ENCODE results near the gene SSR4.

Gene SSR4

DNA sequence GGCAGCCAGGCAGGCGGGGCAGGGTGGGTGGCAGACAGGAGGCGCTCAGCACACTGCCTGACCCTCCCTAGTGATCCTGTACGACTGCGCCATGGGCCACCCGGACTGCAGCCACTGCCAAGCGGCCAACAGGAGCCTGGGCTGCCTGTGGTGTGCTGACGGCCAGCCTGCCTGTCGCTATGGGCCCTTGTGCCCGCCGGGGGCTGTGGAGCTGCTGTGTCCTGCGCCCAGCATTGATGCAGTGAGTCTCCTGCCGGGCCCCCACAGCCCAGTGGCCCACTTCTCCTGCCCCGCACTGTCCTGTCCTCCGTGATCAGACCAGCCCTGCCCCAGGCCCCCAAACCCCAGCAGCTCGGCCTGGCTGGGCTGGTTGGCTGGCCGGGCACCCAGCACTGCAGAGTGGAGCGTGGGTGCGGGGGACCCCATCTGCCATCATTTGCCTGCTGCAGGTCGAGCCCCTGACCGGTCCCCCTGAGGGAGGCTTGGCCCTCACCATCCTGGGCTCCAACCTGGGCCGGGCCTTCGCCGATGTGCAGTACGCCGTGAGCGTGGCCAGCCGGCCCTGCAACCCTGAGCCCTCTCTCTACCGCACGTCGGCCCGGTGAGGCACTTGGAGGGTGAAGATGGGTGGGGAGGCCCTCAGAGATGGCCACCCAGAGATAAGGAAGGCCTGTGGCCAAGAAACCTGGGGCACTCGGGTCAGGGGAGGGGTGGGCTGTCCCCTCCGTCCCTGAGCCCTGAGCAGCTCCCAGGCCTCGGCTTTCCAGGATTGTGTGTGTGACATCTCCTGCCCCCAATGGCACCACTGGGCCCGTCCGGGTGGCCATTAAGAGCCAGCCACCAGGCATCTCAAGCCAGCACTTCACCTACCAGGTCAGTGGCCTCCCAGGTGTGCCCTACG, 22.8 kb upstream of the SSR4 start:
- no peak overlapping the region for H3K4me3 ChIP-seq (ENCODE audit: low read depth, low read length)
- in situ Hi-C loops (cut with HindIII; ENCODE audit: low pct_ligation_motif_present, low sequenced_read_pairs), result no loop called here
- no peak for DNase-seq
- H3K27me3 ChIP-seq (replicated peaks), result no peaks in the 10 kb centered on the region
- H3K36me3 ChIP-seq (replicated peaks), result no peaks in the 10 kb centered on the region
- H3K27ac ChIP-seq, result no peak overlapping the region
- TF ChIP-seq, protein P1, sequence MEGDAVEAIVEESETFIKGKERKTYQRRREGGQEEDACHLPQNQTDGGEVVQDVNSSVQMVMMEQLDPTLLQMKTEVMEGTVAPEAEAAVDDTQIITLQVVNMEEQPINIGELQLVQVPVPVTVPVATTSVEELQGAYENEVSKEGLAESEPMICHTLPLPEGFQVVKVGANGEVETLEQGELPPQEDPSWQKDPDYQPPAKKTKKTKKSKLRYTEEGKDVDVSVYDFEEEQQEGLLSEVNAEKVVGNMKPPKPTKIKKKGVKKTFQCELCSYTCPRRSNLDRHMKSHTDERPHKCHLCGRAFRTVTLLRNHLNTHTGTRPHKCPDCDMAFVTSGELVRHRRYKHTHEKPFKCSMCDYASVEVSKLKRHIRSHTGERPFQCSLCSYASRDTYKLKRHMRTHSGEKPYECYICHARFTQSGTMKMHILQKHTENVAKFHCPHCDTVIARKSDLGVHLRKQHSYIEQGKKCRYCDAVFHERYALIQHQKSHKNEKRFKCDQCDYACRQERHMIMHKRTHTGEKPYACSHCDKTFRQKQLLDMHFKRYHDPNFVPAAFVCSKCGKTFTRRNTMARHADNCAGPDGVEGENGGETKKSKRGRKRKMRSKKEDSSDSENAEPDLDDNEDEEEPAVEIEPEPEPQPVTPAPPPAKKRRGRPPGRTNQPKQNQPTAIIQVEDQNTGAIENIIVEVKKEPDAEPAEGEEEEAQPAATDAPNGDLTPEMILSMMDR (IDR thresholded peaks at IDR 0.05; ENCODE audit: low read depth, low read length, missing control alignments), result no peak

DNA sequence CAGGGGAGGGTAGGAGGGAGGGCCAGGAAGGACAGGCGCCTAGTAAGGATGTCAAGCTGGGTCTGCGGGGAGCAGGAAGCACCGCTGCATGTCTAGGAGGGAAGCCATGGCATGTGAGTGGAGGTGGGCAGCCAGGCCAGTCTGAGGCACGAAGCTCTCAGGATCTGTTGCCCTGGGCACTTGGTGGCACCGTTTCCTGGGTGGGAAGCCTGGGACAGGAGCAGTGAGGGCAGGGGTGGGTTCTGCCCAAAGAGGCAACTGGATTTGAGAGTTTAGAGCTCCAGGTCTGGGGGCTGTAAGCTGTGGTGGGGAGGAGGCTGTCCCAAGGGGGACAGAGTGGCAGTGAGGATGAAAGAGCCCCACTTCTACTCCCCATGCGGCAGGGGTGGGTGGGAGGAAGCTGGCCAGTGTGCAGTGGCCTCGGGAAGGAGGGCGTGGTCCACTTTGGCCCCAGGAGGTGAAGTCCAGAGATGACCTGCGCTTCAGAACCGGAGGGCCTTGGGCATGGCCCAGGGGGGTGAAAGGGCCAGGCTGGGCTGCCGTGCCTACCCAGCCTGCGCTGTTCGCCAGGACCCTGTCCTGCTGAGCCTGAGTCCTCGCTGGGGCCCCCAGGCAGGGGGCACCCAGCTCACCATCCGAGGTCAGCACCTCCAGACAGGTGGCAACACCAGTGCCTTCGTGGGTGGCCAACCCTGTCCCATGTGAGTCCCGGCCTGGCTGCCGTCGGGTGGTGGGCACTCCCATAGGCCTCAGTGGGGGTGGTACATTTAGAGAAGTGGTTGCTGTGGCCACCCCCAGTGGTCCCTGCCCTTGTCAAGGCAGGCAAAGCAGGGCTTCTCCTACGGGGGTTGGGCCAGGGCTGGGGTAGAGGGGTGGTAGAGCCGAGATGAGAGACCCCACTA, 21.9 kb upstream of the SSR4 start:
- H3K4me3 ChIP-seq (ENCODE audit: low read depth, low read length), result no peak overlapping the region
- TF ChIP-seq, protein P1 (IDR thresholded peaks at IDR 0.05; ENCODE audit: low read depth, low read length, missing control alignments), result no peak
- no peak overlapping the region for H3K27ac ChIP-seq
- no peaks in the 10 kb centered on the region for H3K27me3 ChIP-seq (replicated peaks)
- no peaks in the 10 kb centered on the region for H3K36me3 ChIP-seq (replicated peaks)
- no peak for DNase-seq
- in situ Hi-C loops (cut with HindIII; ENCODE audit: low pct_ligation_motif_present, low sequenced_read_pairs), result no loop called here

DNA sequence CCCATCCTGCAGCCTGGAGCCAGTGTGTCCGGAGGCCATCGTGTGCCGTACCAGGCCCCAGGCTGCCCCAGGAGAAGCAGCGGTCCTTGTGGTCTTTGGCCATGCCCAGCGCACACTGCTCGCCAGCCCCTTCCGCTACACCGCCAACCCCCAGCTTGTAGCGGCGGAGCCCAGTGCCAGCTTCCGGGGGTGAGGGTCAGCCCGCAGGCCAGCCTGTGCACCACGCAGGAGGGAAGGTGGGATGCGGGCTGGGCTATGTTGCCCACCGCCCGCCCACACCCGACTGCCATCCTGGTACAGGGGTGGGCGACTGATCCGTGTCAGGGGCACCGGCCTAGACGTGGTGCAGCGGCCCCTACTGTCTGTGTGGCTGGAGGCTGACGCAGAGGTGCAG, 21.3 kb upstream of the SSR4 start:
- in situ Hi-C loops (cut with HindIII; ENCODE audit: low pct_ligation_motif_present, low sequenced_read_pairs), result no loop called here

DNA sequence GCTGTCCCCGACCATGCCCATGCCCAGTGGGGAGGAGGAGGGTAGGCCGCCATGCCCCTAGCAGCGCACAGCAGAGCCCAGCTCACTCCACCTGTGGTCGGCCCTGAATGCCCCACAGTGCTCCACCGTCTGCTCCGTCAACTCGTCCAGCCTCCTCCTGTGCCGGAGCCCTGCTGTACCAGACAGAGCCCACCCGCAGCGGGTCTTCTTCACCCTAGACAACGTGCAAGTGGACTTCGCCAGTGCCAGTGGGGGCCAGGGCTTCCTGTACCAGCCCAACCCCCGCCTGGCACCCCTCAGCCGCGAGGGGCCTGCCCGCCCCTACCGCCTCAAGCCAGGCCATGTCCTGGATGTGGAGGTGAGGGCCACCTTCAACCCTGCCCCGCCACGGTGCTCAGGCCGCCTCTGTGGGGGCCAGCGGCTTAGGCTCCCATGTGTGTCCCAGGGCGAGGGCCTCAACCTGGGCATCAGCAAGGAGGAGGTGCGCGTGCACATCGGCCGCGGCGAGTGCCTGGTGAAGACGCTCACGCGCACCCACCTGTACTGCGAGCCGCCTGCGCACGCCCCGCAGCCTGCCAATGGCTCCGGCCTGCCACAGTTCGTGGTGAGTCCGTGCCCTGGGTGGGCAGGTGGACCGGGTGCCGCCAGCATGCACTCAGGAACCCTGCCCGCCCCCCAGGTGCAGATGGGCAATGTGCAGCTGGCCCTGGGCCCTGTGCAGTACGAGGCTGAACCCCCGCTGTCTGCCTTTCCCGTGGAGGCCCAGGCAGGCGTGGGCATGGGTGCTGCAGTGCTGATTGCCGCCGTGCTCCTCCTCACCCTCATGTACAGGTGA, 20.5 kb upstream of the SSR4 start:
- in situ Hi-C loops (cut with HindIII; ENCODE audit: low pct_ligation_motif_present, low sequenced_read_pairs), result no loop called here
- Histone ChIP-seq H3K4me3 (ENCODE audit: low read depth, low read length) (no peak overlapping the region), H3K27ac (no peak overlapping the region), H3K27me3 (replicated peaks) (no peaks in the 10 kb centered on the region), H3K36me3 (replicated peaks) (no peaks in the 10 kb centered on the region)
- DNase-seq, result no peak
- TF ChIP-seq, protein P1 (IDR thresholded peaks at IDR 0.05; ENCODE audit: low read depth, low read length, missing control alignments), result no peak

More for the DNA sequence above, 21.3 kb upstream of the SSR4 start:
- TF ChIP-seq, protein P1 (IDR thresholded peaks at IDR 0.05; ENCODE audit: low read depth, low read length, missing control alignments), result no peak
- Histone ChIP-seq H3K4me3 (ENCODE audit: low read depth, low read length) (no peak overlapping the region), H3K27ac (no peak overlapping the region), H3K27me3 (replicated peaks) (no peaks in the 10 kb centered on the region), H3K36me3 (replicated peaks) (no peaks in the 10 kb centered on the region)
- no peak for DNase-seq

DNA sequence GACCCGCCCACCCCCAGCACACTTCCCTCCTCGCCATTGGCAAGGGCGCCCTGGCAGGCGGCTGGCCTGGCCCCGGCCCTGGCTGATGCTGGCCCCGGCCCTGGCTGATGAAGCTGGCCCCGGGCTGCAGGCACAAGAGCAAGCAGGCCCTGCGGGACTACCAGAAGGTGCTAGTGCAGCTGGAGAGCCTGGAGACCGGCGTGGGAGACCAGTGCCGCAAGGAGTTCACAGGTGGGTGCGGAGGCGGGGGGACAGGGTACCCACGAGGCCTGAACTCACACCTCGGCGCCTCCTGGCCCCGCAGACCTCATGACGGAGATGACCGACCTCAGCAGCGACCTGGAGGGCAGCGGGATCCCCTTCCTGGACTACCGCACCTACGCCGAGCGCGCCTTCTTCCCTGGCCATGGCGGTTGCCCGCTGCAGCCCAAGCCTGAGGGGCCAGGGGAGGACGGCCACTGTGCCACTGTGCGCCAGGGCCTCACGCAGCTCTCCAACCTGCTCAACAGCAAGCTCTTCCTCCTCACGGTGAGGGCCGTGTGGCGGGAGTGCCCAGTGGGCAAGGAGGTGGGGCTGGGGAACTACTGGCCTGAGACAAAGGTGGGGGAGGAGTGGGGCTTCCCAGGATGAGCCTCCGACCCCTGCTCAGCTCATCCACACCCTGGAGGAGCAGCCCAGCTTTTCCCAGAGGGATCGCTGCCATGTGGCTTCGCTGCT, 19.7 kb upstream of the SSR4 start:
- TF ChIP-seq, protein P1 (IDR thresholded peaks at IDR 0.05; ENCODE audit: low read depth, low read length, missing control alignments), result no peak
- no peak for DNase-seq
- in situ Hi-C loops (cut with HindIII; ENCODE audit: low pct_ligation_motif_present, low sequenced_read_pairs), result no loop called here
- H3K4me3 ChIP-seq (ENCODE audit: low read depth, low read length), result no peak overlapping the region
- H3K27me3 ChIP-seq (replicated peaks), result no peaks in the 10 kb centered on the region
- H3K36me3 ChIP-seq (replicated peaks), result no peaks in the 10 kb centered on the region
- no peak overlapping the region for H3K27ac ChIP-seq
